Natural killer cell treated with Interleukin-12 subunit alpha and Interleukin-12 subunit beta and Interleukin-15 and Interleukin-18, amount 100 ng/mL, for 72 hours (primary cell): ENCODE results near the gene ZC3H13. TPM values are rescaled to one million over a fixed set of nuclear protein-coding genes. Genes with fewer than 3 reads are reported as not detected.

Experiments used
- ATAC-seq, 2 donors: fragments of 150-1000 bp; cut with Tn5 transposase in 1 of 2; sonication (Bioruptor Pico), chemical (Tn5 transposase) in 1 of 2; 2 replicates each; pipeline ENCODE4 v1.10.0; 2021
- DNase-seq: peaks from one replicate; pipeline ENCODE4 v3.0.0; 2022; ENCODE audit warnings: low spot score
- H3K27ac Mint-ChIP-seq, 2 donors: 1 replicate in 1 of 2; 2 replicates in 1 of 2; pipeline ENCODE4 v1.8.0; 2022; ENCODE audit warnings: mixed read lengths in 2 of 2, mild to moderate bottlenecking in 1 of 2, moderate library complexity in 1 of 2
- H3K27me3 Mint-ChIP-seq, 2 donors: 1 replicate in 1 of 2; 2 replicates in 1 of 2; pipeline ENCODE4 v1.8.0; 2022; ENCODE audit warnings: mixed read lengths in 2 of 2
- H3K36me3 Mint-ChIP-seq: one replicate; pipeline ENCODE4 v1.8.0; 2022; ENCODE audit warnings: mixed read lengths
- H3K4me1 Mint-ChIP-seq, 2 donors: 1 replicate in 1 of 2; 2 replicates in 1 of 2; pipeline ENCODE4 v1.8.0; 2022; ENCODE audit warnings: low read depth in 2 of 2, mixed read lengths in 2 of 2, mild to moderate bottlenecking in 1 of 2
- H3K4me3 Mint-ChIP-seq: one replicate; pipeline ENCODE4 v1.8.0; 2022; ENCODE audit warnings: mixed read lengths
- H3K9me3 Mint-ChIP-seq: 2 replicates; pipeline ENCODE4 v1.8.0; 2022; ENCODE audit warnings: mixed read lengths
- total RNA-seq, 2 donors: library from RNA; stranded (reverse); gene quantifications; one replicate each; pipeline ENCODE4 v1.2.3, GENCODE V29; 2022

Gene ZC3H13
- total RNA-seq, 2 donors from 2014 or later = 49.1 to 65.0 TPM

DNA sequence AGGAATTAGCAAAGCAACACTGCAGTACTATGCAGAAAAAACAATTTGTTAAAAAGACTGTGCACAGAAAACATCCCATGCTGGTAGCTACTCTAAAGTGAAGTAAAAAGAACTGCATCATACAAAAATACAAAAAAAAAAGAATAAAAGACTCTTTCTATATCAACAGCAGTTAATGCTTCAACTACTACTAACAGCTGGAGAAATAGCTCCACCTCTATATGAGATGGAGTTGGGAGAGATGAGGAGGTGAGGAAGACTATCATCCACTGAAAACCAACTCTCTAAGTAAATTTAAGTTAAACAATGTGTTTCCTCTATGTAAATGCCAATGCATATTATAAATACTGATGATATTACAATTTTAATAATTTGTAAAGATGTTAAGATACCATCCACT is 1.8 kb downstream of the ZC3H13 start:
- ATAC-seq = no peak
- no peaks in the 10 kb centered on the region for H3K36me3 Mint-ChIP-seq
- H3K4me1 Mint-ChIP-seq = peaks cover 20 to 22% of the 10 kb centered on the region in 2 donors
- peak overlapping the region; percentile 86 for H3K4me3 Mint-ChIP-seq
- no peak overlapping the region for H3K27ac Mint-ChIP-seq
- peaks cover 0 to 2% of the 10 kb centered on the region in 2 donors for H3K27me3 Mint-ChIP-seq
- no peaks in the 10 kb centered on the region for H3K9me3 Mint-ChIP-seq
- no peak for DNase-seq

DNA sequence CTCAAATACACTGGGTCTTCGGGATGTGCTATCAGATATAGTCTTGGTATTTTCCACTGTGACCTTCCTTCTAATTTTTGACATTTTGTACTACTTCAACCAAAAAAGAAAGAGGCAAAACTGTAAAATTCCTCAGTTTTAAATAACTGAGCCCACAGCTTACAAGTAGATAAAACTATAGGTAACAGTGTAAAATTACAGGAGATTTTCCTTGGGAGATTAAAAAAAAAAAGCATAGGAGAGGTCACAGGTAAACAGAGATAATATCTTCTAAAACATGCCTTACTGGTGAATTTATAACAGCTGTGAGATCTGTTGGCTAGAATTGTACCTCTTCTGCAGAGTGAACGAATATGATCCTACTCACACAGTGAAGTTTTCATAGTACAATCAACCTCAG is 7.1 kb downstream of the ZC3H13 start:
- no peak overlapping the region for H3K27ac Mint-ChIP-seq
- DNase-seq = no peak
- no peaks in the 10 kb centered on the region for H3K27me3 Mint-ChIP-seq
- no peak for ATAC-seq
- H3K36me3 Mint-ChIP-seq = no peaks in the 10 kb centered on the region
- no peak overlapping the region for H3K4me3 Mint-ChIP-seq
- peaks cover 6 to 8% of the 10 kb centered on the region in 2 donors for H3K4me1 Mint-ChIP-seq
- no peaks in the 10 kb centered on the region for H3K9me3 Mint-ChIP-seq

DNA sequence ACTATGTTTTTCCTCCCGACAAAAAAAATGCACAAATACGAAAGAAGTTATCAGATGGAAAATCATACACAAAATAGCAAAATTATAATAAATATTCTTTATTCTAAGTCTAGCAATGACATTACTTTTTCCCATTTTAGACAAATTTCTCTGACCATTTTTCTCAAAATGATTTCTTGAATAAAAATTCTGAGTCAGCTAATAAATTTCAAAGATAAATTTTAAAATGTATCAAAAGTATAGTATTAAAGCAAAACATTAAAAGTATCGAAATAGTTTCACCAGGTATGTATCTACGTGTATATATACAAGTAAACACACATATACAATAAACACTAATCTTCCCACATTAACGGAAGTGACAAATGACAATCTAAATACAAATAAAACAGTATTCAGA is 8.9 kb downstream of the ZC3H13 start:
- Mint-ChIP-seq H3K27me3 (no peaks in the 10 kb centered on the region), H3K36me3 (no peaks in the 10 kb centered on the region), H3K9me3 (no peaks in the 10 kb centered on the region), H3K27ac (no peak overlapping the region), H3K4me1 (peaks cover 6 to 7% of the 10 kb centered on the region in 2 donors), H3K4me3 (no peak overlapping the region)
- no peak for DNase-seq
- ATAC-seq = no peak

DNA sequence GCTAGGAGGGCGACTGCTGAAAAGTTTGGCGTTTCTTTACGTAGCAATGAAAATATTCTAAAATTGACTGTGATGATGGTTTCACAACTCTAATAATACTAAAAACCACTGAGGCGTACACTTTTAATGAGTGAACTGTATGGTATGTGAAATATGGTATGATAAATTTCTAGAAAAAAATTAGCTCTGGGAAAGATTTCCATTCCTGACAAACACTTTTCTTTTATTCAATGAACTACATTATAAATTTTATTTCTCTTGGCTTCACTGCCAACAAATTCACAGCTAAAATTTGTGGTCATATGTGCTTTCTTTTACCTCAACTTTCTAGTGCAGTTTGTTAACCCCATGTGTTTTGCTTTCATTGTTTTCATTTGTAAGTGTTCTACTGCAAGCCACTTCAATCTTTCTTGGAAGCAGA is 11.1 kb downstream of the ZC3H13 start:
- Mint-ChIP-seq H3K4me1 (peaks cover 6% of the 10 kb centered on the region in 2 donors), H3K9me3 (no peaks in the 10 kb centered on the region), H3K27me3 (no peaks in the 10 kb centered on the region), H3K4me3 (no peak overlapping the region), H3K27ac (no peak overlapping the region), H3K36me3 (peaks cover 6% of the 10 kb centered on the region)
- DNase-seq (no peak), ATAC-seq (no peak)

DNA sequence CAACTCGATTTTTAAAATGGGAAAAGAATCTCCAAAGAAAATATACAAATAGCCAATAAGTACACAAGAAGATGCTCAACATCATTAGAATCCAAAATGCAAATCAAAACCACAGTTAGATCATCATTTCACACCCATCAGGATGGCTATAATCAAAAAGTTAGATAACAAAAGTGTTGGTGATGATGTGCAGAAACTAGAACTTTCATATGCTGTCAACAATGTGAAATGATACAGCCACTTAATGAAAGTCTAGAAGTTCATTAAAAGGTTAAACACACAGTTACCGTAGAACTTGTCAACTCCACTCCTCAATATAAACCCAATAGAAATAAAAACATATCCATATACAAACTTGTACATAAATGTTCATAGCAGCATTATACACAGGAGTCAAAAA is 11.8 kb downstream of the ZC3H13 start:
- no peak for DNase-seq
- Mint-ChIP-seq H3K4me1 (peaks cover 6% of the 10 kb centered on the region in 2 donors), H3K36me3 (peaks cover 12% of the 10 kb centered on the region), H3K27ac (no peak overlapping the region), H3K9me3 (no peaks in the 10 kb centered on the region), H3K4me3 (no peak overlapping the region), H3K27me3 (no peaks in the 10 kb centered on the region)
- ATAC-seq = no peak

DNA sequence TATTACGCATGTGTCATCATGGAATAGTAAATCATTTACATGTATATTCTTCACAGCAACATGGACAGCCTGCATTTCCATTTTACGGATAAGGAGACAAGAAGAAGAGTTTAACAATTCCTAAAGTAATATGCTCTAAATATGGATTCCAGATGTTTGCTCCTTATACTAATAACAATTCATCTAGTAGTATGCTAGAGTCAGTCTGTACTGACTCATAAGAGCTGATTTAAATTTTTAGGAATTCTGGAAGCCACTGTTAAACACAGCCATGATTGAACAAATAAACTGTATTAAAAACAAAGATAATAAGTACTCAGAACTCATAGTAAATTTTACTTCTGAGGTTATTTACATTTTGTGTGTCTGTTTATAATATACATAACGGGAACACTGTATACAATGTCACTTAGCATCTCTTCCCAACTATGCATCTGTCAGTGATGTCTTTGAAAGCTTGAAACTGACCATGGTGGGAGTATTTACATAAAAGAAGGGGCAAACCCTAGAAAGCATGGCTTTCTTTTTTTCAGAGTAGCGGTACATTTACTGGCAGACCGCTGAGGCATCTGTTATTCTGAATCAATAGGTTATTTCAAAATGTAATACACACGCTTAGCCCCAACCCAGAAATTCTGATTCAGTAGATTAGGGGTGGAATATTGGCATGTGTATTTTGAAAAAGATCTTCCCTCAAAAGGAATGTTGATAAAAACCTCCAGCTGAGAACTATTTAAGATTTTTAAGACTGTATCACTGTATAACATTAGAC is 12.9 kb downstream of the ZC3H13 start:
- Mint-ChIP-seq H3K4me1 (peaks cover 6% of the 10 kb centered on the region in 2 donors), H3K4me3 (no peak overlapping the region), H3K27ac (no peak overlapping the region), H3K27me3 (no peaks in the 10 kb centered on the region), H3K36me3 (peaks cover 13% of the 10 kb centered on the region), H3K9me3 (no peaks in the 10 kb centered on the region)
- DNase-seq (no peak), ATAC-seq (no peak)

DNA sequence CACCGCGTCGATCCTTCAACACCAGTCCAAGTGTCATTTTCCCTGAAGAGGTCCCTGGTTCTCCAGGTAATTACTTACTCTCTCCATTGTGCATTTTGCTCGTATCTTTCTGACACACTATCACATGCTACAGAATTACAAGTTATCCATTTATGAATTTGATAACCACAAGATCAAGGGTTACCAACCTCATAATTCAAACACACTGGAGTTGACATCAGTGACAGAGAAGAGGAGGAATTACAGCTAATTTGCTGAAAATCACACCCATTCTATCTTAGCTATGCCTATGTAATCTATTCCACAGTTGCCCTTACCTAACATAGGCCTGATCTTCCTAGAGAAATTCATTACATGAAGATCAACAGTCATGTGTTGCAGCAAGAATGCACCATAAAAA is 14.2 kb downstream of the ZC3H13 start:
- Mint-ChIP-seq H3K9me3 (no peaks in the 10 kb centered on the region), H3K27ac (peak overlapping the region in 1 of 2 donors; percentile 7)

DNA sequence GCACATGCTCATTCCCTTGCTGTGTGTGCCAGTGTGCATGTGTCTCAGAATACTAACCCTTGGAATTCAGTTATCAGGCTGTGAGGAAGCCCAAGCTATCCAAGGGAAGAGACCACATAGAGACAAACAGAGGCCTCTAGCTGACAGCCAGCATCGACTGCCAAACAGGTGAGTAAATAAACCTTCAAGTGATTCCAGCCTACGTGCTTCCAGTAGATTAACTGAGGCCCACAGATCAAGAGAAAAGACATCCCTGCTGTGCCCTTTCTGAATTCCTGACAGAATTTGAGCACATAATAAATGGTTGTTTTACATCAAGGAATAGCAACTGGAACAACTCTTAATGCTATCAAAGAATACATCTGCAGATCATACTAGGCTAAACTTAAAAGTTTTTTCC is 17.5 kb downstream of the ZC3H13 start:
- Mint-ChIP-seq H3K27me3 (no peaks in the 10 kb centered on the region), H3K9me3 (peaks cover 3% of the 10 kb centered on the region), H3K27ac (no peak overlapping the region), H3K36me3 (peaks cover 23% of the 10 kb centered on the region), H3K4me3 (no peak overlapping the region), H3K4me1 (peaks cover 6 to 19% of the 10 kb centered on the region in 2 donors)
- no peak for ATAC-seq
- no peak for DNase-seq

More for the DNA sequence above, 14.2 kb downstream of the ZC3H13 start:
- Mint-ChIP-seq H3K4me3 (no peak overlapping the region), H3K36me3 (peaks cover 13% of the 10 kb centered on the region), H3K4me1 (peaks cover 6% of the 10 kb centered on the region in 2 donors), H3K27me3 (no peaks in the 10 kb centered on the region)
- no peak for DNase-seq
- no peak for ATAC-seq

DNA sequence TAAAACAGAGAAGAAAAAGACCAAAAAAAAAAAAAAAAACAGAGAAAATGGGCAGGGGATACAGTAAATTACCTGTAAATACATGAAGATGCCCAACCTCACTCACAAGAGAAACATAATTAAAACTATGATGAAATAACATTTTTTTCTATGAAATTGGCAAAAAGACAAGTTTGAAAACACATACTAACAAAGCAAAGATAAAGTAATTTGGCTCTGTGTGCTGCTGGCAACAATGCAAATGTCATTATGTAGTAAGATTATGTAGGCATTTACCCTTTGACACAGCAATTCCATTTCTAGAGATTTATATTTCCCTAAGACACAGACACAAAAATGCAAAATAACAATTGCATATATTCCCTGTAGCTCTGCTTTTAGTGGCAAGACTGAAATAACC is 20.2 kb downstream of the ZC3H13 start:
- H3K36me3 Mint-ChIP-seq = peaks cover 32% of the 10 kb centered on the region
- no peak overlapping the region for H3K4me3 Mint-ChIP-seq
- H3K27ac Mint-ChIP-seq = no peak overlapping the region
- H3K4me1 Mint-ChIP-seq = peaks cover 7 to 28% of the 10 kb centered on the region in 2 donors
- peaks cover 3% of the 10 kb centered on the region for H3K9me3 Mint-ChIP-seq
- no peaks in the 10 kb centered on the region for H3K27me3 Mint-ChIP-seq
- no peak for DNase-seq
- no peak for ATAC-seq

DNA sequence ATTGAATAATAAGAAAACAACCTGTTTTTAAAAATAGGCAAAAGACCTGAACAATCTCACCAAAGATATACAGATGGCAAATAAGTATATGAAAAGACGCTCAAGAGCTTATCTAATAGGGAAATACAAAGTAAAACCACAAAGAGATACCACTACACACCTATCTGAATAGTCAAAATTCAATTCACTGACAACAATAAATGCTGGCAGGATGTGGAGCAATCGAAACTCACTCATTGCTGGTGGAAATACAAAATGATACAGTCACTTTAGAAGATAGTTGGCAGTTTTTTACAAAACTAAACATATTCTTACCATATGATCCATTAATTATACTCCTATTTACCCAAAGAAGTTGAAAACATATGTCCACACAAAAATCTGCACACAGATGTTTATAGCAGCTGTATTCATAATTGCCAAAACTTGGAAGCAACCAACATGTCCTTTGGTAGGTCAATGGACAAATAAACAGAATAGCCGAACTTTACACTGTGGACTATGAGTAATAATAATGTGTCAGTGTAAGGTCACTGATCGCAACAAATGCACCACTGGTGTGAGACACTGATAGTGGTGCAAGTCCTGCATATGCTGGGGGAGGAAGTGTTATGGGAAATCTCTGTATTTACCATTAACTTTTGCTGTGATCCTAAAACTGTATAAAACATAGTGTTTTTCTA is 20.8 kb downstream of the ZC3H13 start:
- Mint-ChIP-seq H3K27ac (no peak overlapping the region), H3K4me1 (peaks cover 7 to 29% of the 10 kb centered on the region in 2 donors), H3K4me3 (no peak overlapping the region)

DNA sequence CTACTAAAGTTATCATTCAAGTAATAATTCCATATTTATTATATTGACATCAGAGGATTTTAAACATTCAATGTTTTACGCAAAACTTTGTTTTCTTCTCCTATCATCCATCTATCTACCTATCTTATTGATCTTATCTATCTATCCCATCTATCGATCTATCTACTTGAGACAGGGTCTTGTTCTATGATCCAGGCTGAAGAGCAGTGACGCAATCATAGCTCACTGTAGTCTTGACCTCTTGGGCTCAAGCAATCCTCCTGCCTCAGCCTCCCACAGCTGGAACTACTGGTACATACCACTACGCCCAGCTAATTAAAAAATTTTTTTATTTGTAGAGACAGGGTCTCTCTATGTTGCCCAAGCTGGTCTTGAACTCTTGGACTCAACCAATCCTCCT is 27.4 kb downstream of the ZC3H13 start:
- Mint-ChIP-seq H3K4me3 (no peak overlapping the region), H3K36me3 (peaks cover 21% of the 10 kb centered on the region), H3K27ac (no peak overlapping the region), H3K27me3 (no peaks in the 10 kb centered on the region), H3K9me3 (no peaks in the 10 kb centered on the region), H3K4me1 (peaks cover 12 to 16% of the 10 kb centered on the region in 2 donors)
- no peak for ATAC-seq
- no peak for DNase-seq

More for the DNA sequence above, 20.8 kb downstream of the ZC3H13 start:
- DNase-seq = no peak
- ATAC-seq = no peak
- H3K36me3 Mint-ChIP-seq = peaks cover 34% of the 10 kb centered on the region
- H3K27me3 Mint-ChIP-seq = no peaks in the 10 kb centered on the region
- H3K9me3 Mint-ChIP-seq = peaks cover 3% of the 10 kb centered on the region

DNA sequence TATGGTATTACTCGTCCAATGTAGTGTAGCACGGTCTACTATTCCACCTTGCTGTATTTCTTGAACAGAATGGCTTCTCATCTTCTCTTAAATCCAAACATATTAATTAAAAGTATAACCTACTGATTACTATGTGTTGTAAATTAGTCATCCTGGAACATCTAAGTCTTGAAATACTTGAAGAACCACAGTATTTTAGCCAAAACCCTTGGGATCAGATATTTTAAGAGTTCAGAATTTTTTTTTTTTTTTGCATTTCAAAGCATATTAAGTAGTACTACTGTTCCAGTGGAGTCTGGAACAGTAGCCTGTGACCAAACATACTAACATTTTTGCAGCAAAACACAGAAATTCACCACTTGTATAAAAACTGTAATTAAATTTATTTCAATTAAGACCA is 30.1 kb downstream of the ZC3H13 start:
- Mint-ChIP-seq H3K27me3 (no peaks in the 10 kb centered on the region), H3K27ac (no peak overlapping the region), H3K36me3 (peaks cover 14% of the 10 kb centered on the region), H3K4me1 (peaks cover 2 to 5% of the 10 kb centered on the region in 2 donors), H3K9me3 (no peaks in the 10 kb centered on the region), H3K4me3 (no peak overlapping the region)
- no peak for ATAC-seq
- DNase-seq = no peak

DNA sequence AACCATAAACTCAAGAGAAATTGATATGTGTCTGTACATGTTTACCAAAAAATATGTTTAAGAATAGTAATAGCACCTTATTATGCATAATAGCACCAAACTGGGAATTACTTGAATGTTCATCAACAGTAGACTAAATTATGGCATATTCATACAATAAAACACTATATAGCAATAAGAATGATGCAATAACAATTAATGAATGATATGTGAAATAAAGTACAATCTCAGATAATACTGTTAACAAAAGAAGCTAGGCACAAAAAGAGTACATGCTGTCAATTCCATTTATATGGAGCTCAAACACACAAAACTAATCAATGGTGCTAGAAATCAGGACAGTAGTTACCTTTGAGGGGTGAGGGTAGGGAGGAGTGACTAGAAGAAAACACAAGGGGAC is 36.3 kb downstream of the ZC3H13 start:
- no peaks in the 10 kb centered on the region for H3K27me3 Mint-ChIP-seq
- ATAC-seq = no peak
- H3K4me1 Mint-ChIP-seq = peaks cover 7% of the 10 kb centered on the region in 2 donors
- H3K27ac Mint-ChIP-seq = no peak overlapping the region
- DNase-seq = no peak
- H3K9me3 Mint-ChIP-seq = no peaks in the 10 kb centered on the region
- H3K36me3 Mint-ChIP-seq = peaks cover 18% of the 10 kb centered on the region
- no peak overlapping the region for H3K4me3 Mint-ChIP-seq

DNA sequence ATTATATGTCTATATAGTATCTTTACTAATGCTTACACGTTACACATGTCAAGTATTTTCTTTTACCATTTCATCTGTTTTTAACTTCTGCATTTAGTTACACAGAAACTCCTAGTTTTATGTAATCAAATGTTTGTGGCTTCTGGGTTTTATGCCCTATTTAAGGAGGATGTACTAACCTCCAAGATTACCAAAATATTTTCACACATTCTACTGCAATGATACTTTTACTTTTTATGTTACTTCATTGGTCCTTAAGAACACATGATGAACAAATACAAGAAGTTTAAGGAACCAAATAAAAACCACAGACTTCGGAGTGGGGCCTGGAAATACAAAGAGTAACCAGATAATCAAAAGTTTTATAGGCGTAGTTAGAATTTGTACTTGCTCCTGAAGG is 37.2 kb downstream of the ZC3H13 start:
- Mint-ChIP-seq H3K27me3 (no peaks in the 10 kb centered on the region), H3K4me1 (peaks cover 7% of the 10 kb centered on the region in 2 donors), H3K4me3 (no peak overlapping the region), H3K36me3 (peaks cover 18% of the 10 kb centered on the region), H3K9me3 (no peaks in the 10 kb centered on the region), H3K27ac (no peak overlapping the region)
- ATAC-seq = no peak
- DNase-seq = no peak
